OCI-LY7 (cell line): ENCODE measurements around the gene CMPK1.

ENCODE experiments used
- CTCF ChIP-seq: fragments of 200-600 bp; sonication (generic); conservative IDR thresholded peaks from 2 replicates; pipeline ENCODE4 v1.5.1; 2014; ENCODE audit warnings: mild to moderate bottlenecking, antibody characterized with exemption, low read length, moderate library complexity, mixed read lengths
- EZH2phosphoT487 ChIP-seq: fragments of 200-600 bp; sonication (generic); IDR thresholded peaks from 2 replicates; pipeline ENCODE4 v1.6.1; 2018; ENCODE audit warnings: low read depth, borderline replicate concordance, mild to moderate bottlenecking, mixed run types, antibody characterized with exemption, low read length, moderate library complexity, mixed read lengths

GRCh38 chr1:47295579-47295978 lies 38.0 kb upstream of the CMPK1 start:
- TF ChIP-seq CTCF (no peak), EZH2phosphoT487 (no peak)
